NCI-H1436 treated with DMSO at 0.1 percent for 48 hours (cell line): ENCODE results near the gene TSKU.

ENCODE experiments used
- DNase-seq: peaks from one replicate; lab custom pipeline; 2025; lab: John Stamatoyannopoulos, UW

Gene TSKU

GRCh38 chr11:76770642-76771445, 12.3 kb upstream of the TSKU start:
- DNase-seq = no peak

DNA sequence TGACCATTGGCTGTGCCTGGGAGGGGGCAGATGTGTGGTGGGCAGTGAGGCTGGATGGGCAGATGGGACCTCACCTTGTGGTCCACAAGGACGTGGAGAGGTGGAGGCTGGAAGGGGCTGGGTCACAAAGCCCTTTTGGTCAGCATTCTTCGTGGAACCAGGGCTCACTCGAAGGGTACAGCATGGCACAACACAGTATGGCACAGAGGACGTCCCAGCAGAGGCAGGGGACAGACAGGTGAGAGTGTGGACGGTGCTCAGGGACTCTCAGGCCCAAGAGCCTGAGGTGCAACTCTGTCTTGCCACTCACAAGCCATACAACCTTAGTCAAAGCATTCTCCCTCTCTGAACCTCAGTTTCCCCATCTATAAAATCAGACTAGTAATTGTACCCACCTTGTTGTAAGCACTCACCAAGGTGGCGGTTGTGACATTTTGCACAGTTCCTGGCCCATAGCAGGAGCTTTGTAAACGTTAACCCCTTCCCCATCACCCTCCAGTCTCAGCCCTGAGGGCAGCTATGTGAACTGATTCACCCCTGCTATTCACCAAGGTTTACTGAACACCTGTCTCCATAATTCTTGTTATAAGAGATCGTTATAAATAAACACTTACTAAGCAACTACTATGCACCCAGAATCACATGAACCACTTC, 11.6 kb upstream of the TSKU start:
- no peak for DNase-seq

DNA sequence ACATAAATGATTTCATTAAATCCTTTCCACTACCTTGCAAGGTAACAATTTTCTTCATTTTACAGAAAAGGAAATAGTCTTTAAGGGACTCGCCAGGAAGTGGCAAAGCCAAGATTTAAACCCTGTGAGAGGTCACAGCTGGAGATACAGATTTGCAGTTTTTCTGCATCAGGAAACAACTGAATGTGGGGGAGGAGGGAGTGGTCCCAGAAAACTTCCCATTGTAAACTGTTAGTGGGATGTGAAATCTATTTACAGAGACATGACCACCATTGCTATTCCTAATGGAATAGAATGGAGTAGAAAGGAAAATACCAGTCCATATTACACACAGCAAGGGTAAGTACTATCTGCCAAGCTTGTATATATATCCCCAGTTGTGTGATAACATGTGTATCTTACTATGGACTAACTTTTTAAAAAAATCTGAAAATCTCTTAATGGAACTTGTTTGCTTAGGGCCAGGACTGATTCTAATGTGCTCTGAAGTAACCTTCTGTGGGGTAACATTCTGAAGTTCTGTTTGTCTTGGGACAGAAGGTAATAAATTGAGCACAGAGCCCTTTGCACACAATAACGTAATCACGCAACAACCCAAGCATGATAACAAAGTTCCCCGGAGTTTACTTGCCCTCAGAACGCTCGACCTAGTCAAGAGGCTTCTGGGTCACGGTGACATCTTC, 10.9 kb upstream of the TSKU start:
- DNase-seq = no peak

- no peak for DNase-seq
Measured at GRCh38 chr11:76772783-76773106, 10.4 kb upstream of the TSKU start.

GRCh38 chr11:76773921-76774361, 9.2 kb upstream of the TSKU start:
- no peak for DNase-seq

GRCh38 chr11:76776472-76776871, 6.7 kb upstream of the TSKU start:
- no peak for DNase-seq

- no peak for DNase-seq
Measured at GRCh38 chr11:76777305-76777704, 5.9 kb upstream of the TSKU start.

DNA sequence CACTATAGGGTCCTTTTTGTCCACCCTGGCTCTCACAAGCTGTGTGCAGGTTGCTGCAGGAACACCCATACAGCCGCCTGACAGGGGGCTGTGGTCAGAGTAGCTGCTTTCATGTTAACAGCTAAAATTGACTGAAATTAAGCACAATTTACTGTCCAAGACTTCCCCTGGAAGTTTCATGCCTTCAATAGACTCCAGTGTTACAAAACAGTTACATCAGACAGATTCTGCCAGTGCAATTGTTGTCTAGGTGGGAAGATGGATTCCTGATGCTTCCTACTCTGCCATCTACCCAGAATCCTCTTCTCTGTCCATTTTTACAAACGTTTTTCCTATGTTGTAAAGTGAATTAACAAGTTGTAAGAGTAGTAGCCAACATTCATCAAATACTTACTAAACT, 5.3 kb upstream of the TSKU start:
- no peak for DNase-seq

- DNase-seq = no peak
Measured at GRCh38 chr11:76778874-76779273, 4.3 kb upstream of the TSKU start.

DNA sequence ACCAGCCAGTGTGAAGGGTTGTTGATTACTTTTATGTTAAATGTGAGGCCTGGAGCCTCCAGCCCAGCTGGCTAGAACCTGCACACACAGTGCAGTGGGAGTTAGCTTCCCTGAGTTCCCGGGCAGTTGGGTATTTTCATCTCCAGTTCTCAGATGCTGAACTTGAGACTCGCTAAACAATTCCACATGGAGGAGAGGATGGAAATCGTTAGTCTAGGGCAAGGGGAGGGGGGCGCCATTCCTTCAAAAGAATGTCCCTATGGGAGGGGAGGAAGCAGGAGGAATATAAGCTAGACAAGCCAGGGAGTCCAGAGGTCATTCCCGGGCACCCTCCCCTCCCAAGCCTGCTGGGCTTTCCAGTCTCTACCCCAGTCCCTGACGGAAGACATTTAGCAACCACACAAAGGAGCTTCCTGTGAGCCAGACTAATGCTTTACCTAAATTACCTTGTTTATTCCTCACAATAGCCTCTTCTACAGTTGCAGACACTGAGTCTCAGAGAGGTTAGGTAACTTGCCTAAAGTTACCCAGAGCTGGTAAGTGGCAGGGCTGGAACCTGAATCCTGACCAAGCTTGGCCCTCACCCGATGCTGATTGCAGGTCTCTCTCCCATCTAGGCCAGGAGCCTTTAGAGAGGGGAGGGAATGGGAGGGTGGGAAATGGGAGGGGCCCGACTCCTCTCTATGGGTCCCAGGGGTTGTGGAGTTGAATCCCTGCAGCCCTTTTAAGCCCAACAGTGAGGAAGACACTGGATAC, 1.9 kb upstream of the TSKU start:
- DNase-seq = no peak

DNA sequence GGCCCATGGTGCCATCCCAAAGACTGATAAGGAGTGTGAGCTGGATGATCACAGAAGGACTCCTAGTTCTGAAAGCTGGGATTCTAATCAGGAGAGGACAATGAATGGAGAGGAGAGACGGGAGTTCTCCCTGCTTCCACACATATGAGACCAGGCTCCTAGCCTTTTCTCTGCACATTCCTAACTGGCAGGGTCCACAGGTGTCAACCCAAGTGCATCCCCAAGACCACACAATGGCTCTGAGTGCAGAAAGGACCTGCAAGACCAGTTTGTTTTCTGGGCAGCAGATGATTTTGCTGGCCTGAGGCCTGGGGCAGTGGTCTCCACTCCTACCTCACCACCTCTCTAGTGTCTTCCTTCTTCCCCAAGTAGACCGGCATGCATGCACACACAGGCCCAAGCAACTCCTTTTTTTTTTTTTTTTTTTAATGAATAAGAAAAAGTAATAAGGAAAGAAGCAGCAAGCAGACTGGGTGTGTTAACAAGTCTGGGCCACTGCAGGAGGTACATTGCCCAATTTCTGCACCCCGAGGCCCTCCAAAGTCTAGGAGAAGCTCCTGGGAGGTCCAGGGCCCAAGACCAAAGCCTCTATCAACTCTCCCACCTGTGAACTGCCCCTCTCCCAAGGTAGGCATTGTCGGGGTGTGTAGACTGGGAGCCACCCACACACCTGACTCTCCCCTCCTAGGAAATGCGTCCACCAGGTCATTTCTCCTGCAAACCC, 1.2 kb upstream of the TSKU start:
- DNase-seq = no peak

DNA sequence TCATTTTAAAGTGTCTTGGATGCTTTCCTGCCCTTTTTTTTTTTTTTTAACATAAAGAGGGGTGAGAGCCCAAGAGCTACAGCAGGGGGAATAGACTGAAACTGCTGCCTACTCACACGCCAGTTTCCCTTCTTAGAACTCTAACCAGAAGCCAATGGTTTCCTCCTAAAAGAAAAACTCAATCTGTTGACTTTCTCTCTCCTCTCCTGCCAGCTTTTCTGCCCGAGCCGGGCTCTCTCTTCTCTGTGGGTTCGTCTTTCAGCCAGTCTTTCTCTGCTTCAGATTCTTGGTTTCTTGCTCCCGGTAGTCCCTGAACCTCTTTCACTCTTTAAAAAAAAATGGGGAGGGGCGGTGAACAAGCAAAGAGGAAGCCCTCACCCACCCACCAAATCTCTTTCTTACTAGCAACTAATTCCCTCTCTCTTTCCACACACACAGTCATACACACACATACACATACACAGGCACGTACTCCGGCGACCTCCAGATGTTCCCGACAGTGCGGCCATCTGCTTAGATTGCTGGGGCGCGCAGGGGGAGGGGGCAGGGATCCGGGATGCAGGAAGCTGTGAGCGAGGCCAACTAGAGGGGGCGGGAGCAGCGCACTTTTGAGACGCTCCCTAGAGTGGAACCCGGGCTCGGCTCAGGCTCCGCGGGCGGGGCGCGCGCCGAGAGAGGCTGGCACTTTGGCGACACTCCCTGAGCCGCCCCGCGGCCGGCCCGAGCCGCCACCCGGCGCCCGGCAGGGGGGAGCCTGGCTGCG, 444 bp upstream of the TSKU start:
- peak; percentile 31 for DNase-seq

- no peak for DNase-seq
Measured at GRCh38 chr11:76783896-76784813, 999 bp downstream of the TSKU start.

GRCh38 chr11:76785513-76785912, 2.4 kb downstream of the TSKU start:
- DNase-seq = no peak

DNA sequence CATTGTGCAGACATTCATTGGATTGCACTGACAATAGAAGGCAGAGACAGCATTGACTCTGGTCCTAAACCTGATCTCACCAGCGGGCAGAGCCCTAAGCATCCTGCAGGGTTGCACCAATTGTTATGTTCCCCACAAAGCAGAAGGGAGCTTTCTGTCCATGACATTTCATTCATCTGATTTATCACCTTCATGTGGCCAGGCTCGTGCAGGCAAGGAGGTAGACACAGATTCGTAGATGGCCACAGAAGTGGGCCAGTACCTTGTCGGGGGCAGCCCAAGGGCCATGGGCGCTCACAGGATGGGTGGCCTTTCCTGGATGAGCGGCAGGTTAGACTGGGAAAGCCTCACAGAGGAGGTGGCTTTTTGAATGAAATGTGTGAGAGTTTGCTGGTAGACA, 2.9 kb downstream of the TSKU start:
- DNase-seq = no peak

DNA sequence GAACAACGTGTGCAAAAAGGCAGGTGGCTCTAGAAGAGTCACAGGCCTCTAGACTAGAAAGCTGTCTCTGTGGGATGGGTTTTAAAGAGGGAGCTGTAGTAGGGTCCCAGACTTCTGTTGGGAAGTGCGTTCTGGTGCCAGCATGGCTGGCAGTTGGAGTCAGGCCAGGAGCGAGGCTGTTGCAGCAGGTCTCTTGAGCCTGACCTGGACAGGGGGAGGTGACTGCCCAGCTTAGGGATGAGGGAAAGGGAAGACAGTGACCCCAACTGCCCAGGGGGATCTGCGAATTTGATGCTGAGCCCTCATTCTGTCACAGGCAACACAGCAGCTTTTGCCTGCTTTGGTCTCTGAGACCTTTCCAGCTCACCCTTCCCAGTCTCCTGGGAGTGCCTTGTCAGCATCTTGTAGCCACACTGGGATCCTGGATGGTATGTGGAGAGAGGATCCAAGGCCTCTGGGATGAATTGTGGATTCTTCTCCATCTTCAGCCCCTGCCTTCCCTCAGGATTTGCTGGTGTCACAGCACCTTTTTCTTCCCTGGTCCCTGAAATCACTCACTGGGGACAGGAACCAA, 3.4 kb downstream of the TSKU start:
- no peak for DNase-seq

DNA sequence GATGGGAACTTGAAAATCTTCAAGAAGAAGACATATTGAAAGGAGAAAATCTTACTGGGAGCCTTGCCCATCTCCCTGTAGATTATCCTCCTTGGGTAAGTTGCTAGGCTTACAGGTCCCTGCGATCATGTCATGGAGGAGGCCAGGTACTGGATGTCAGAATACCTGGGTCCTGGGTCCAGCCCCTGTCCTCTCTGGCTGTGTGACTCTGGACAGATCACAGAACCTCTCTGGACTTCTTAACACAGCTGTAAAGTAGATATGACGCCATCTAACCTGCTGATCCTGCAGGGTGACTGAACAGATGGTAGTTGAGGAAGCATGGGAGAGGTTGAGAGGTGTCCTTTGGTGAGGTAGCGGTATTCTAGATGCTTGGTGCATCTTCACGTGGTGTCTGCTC, 4.1 kb downstream of the TSKU start:
- DNase-seq = no peak

DNA sequence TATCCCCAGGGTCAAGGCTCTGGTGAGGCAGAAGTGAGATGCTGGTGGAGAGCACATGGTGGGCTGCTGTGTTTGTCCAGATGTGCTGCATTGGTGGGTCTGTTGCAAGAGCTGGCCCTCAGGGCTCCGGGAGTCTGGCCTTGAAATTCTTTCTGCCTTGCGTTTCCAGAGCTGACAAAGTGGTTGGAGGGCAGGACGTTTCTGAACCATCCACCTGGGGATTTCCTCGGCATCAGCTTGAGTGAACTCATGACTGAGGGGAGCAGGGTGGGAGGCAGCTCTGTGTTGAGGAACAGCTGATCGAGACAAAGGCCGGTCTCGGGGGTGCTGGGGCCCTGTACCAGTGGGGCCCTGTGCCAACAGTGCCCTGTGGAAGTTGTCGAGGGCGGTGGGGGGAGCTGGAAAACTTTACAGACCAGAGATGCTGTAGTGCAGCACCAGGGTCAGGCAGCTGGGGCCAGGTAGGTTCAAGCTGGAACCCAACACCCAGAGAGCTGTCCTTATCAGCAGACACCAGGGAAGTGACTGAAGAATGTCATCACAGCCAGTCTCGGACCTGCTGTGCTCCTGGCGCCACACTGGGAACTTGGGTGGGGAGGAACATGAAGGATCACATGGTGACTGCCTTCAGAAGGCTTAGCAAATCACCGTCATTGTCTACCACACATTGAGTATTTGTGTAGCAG, 4.9 kb downstream of the TSKU start:
- DNase-seq = no peak
